Endodermal cell (in vitro differentiated cells): Measurements from ENCODE around the gene RBM20. TPM values are rescaled to one million over a fixed set of nuclear protein-coding genes. Genes with fewer than 3 reads are reported as not detected.

Experiments
- DNase-seq: peaks from one replicate; pipeline ENCODE4 v3.0.0-alpha.2; 2017
- H3K27ac ChIP-seq: 2 replicates; pipeline ENCODE4 v1.5.1; 2013; ENCODE audit warnings: mild to moderate bottlenecking, low read depth, low read length, moderate library complexity
- H3K27me3 ChIP-seq: 2 replicates; pipeline ENCODE4 v1.6.1; 2013; ENCODE audit warnings: mild to moderate bottlenecking, low read length, moderate library complexity; ENCODE audit not compliant: insufficient read depth, control insufficient read depth, poor library complexity, severe bottlenecking
- H3K36me3 ChIP-seq: 2 replicates; pipeline ENCODE4 v1.7.0; 2013; ENCODE audit warnings: mild to moderate bottlenecking, low read length, moderate library complexity; ENCODE audit not compliant: control insufficient read depth, insufficient read depth
- H3K4me1 ChIP-seq: one replicate; pipeline ENCODE4 v1.7.0; 2013; ENCODE audit warnings: low read length; ENCODE audit not compliant: control insufficient read depth, insufficient read depth
- H3K4me3 ChIP-seq: 2 replicates; pipeline ENCODE4 v1.5.1; 2013; ENCODE audit warnings: mild to moderate bottlenecking, low read length, moderate library complexity
- H3K9ac ChIP-seq: 2 replicates; pipeline ENCODE4 v1.6.1; 2013; ENCODE audit warnings: mild to moderate bottlenecking, low read length, moderate library complexity; ENCODE audit not compliant: poor library complexity, severe bottlenecking; ENCODE audit errors: extremely low read depth
- H3K9me3 ChIP-seq: 2 replicates; pipeline ENCODE4 v1.6.1; 2013; ENCODE audit warnings: mild to moderate bottlenecking, low read length, moderate library complexity; ENCODE audit not compliant: control insufficient read depth
- H3K27ac Mint-ChIP-seq: 2 replicates; pipeline ENCODE4 v1.8.0; 2020; ENCODE audit warnings: mixed read lengths
- H3K27me3 Mint-ChIP-seq: 2 replicates; pipeline ENCODE4 v1.8.0; 2021; ENCODE audit warnings: mild to moderate bottlenecking, mixed read lengths; ENCODE audit not compliant: insufficient read depth
- H3K36me3 Mint-ChIP-seq: 2 replicates; pipeline ENCODE4 v1.8.0; 2020; ENCODE audit warnings: low read depth, mixed read lengths
- H3K4me1 Mint-ChIP-seq: 2 replicates; pipeline ENCODE4 v1.8.0; 2020; ENCODE audit warnings: mixed read lengths
- H3K4me3 Mint-ChIP-seq: 2 replicates; pipeline ENCODE4 v1.8.0; 2020; ENCODE audit warnings: mild to moderate bottlenecking, moderate library complexity, mixed read lengths
- H3K9me3 Mint-ChIP-seq: 2 replicates; pipeline ENCODE4 v1.8.0; 2020; ENCODE audit warnings: mild to moderate bottlenecking, mixed read lengths
- WGBS, 2 experiments: methylation state at CpG; one replicate each; pipeline versions ENCODE4 v1.1.5 to v1.1.7; 2013; ENCODE audit warnings: missing lambda C conversion rate in 2 of 2, mixed read lengths in 1 of 2; ENCODE audit not compliant: insufficient coverage in 1 of 2, insufficient read length in 1 of 2; 5-methylcytosine and 5-hydroxymethylcytosine counted together
- total RNA-seq, 2 donors: library from RNA; stranded (reverse); fragmentation: NEBNext Ultra II Directional in 1 of 2; extraction: Animal tissue kit (Norgen Biotek cat#: 25700) in 1 of 2; gene quantifications; 2 replicates in 1 of 2; 3 replicates in 1 of 2; pipeline ENCODE4 v1.2.1, GENCODE V29; 2021
- TF ChIP-seq, protein P1 (sequence below): fragments of 200-600 bp; sonication (generic); conservative IDR thresholded peaks from 2 replicates; pipeline ENCODE4 v1.5.0; 2021; ENCODE audit warnings: antibody characterized with exemption, mild to moderate bottlenecking

The RBM20 gene
- total RNA-seq, 2 donors from 2014 or later, result 6.2 to 7.0 TPM

DNA sequence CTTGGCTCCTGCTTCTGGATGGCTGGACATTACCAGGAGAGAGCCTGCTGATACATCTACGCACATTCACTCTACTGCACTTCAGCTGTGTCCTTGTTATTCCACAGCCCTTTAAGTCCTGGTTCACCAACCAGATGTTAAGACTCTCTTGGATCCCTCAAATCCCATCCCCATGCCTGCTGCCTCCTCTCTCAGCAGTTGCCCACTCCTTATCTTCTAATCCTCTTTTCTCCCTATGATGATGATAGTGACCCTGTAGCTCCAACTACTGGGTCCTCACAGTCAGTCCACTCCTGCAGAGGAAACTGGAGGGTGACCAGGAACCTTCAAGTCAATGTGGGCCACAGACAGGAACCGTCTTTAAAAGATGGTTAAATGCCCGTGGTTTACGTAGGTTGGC lies 131.3 kb downstream of the RBM20 start:
- no peaks in the 10 kb centered on the region for H3K36me3 Mint-ChIP-seq
- no peaks in the 10 kb centered on the region for H3K9me3 Mint-ChIP-seq
- Histone ChIP-seq H3K4me3 (no peak overlapping the region), H3K4me1 (peaks cover 4% of the 10 kb centered on the region), H3K36me3 (no peaks in the 10 kb centered on the region), H3K9me3 (no peaks in the 10 kb centered on the region), H3K27ac (no peak overlapping the region), H3K27me3 (no peaks in the 10 kb centered on the region), H3K9ac (no peak overlapping the region)
- H3K27ac Mint-ChIP-seq, result no peak overlapping the region
- 94% methylated on average over 4 of the region's 4 CpGs for WGBS, 2 experiments
- no peak for DNase-seq
- TF ChIP-seq, protein P1, sequence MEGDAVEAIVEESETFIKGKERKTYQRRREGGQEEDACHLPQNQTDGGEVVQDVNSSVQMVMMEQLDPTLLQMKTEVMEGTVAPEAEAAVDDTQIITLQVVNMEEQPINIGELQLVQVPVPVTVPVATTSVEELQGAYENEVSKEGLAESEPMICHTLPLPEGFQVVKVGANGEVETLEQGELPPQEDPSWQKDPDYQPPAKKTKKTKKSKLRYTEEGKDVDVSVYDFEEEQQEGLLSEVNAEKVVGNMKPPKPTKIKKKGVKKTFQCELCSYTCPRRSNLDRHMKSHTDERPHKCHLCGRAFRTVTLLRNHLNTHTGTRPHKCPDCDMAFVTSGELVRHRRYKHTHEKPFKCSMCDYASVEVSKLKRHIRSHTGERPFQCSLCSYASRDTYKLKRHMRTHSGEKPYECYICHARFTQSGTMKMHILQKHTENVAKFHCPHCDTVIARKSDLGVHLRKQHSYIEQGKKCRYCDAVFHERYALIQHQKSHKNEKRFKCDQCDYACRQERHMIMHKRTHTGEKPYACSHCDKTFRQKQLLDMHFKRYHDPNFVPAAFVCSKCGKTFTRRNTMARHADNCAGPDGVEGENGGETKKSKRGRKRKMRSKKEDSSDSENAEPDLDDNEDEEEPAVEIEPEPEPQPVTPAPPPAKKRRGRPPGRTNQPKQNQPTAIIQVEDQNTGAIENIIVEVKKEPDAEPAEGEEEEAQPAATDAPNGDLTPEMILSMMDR, result no peak
- H3K4me1 Mint-ChIP-seq, result peaks cover 33% of the 10 kb centered on the region
- peaks cover 2% of the 10 kb centered on the region for H3K27me3 Mint-ChIP-seq
- H3K4me3 Mint-ChIP-seq, result no peak overlapping the region

GRCh38 chr10:110777017-110777416 lies 132.9 kb downstream of the RBM20 start:
- TF ChIP-seq, protein P1, result no peak
- Mint-ChIP-seq H3K4me3 (no peak overlapping the region), H3K4me1 (peaks cover 33% of the 10 kb centered on the region), H3K27ac (no peak overlapping the region), H3K9me3 (no peaks in the 10 kb centered on the region), H3K27me3 (peaks cover 5% of the 10 kb centered on the region), H3K36me3 (no peaks in the 10 kb centered on the region)
- Histone ChIP-seq H3K9ac (no peak overlapping the region), H3K4me3 (no peak overlapping the region), H3K27ac (no peak overlapping the region), H3K4me1 (peaks cover 4% of the 10 kb centered on the region), H3K9me3 (no peaks in the 10 kb centered on the region), H3K36me3 (no peaks in the 10 kb centered on the region), H3K27me3 (no peaks in the 10 kb centered on the region)
- WGBS, 2 experiments, result 97 to 100% methylated on average over 3 of the region's 3 CpGs
- no peak for DNase-seq

DNA sequence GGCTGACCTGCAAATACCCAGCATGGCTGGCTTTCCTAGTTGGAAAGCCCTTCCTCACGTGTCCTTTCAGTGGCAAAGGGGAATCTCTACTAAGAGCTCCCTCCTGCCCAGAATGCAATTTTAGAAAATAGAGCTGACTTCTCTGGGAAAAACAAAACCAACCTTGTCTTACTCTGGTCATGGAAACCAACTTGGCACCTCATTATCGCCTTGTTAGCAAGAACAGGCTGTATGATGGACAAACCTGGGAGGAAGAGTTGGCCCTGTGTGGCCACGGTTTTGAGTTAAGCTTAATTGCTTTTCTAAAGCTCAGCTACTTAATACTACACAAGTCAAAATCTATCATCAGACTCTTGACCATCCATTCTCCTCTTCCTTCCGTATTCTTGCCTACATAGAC lies 133.5 kb downstream of the RBM20 start:
- H3K9me3 Mint-ChIP-seq, result no peaks in the 10 kb centered on the region
- H3K36me3 ChIP-seq, result no peaks in the 10 kb centered on the region
- H3K27me3 ChIP-seq, result no peaks in the 10 kb centered on the region
- peaks cover 5% of the 10 kb centered on the region for H3K27me3 Mint-ChIP-seq
- no peak overlapping the region for H3K27ac Mint-ChIP-seq
- no peak overlapping the region for H3K4me3 Mint-ChIP-seq
- peaks cover 33% of the 10 kb centered on the region for H3K4me1 Mint-ChIP-seq
- H3K4me3 ChIP-seq, result no peak overlapping the region
- no peak overlapping the region for H3K9ac ChIP-seq
- 70 to 76% methylated on average over 3 to 4 of the region's 4 CpGs for WGBS, 2 experiments
- H3K36me3 Mint-ChIP-seq, result no peaks in the 10 kb centered on the region
- peak; percentile 86 for DNase-seq
- peaks cover 4% of the 10 kb centered on the region for H3K4me1 ChIP-seq
- no peaks in the 10 kb centered on the region for H3K9me3 ChIP-seq
- TF ChIP-seq, protein P1, result no peak
- no peak overlapping the region for H3K27ac ChIP-seq
